ENCODE data around the gene MIA3. TPM values are rescaled to one million over a fixed set of nuclear protein-coding genes. Genes with fewer than 3 reads are reported as not detected.

Gene MIA3
- total RNA-seq, 1 donor from 2014 or later = 24.3 TPM

- DNase-seq (ENCODE audit: extremely low spot score in 2 of 2) = no peak
- intact Hi-C loops (cut with DNase I) = no loop called here
- no peak for TF ChIP-seq POLR2AphosphoS5 (IDR thresholded peaks at IDR 0.05; ENCODE audit: insufficient read depth in 1 of 2, low read depth in 1 of 2)
- TF ChIP-seq POLR2A (IDR thresholded peaks at IDR 0.05) = no peak
- no peak for TF ChIP-seq CTCF (IDR thresholded peaks at IDR 0.05)
- H3K27me3 ChIP-seq = no peaks in the 10 kb centered on the region
- H3K4me3 ChIP-seq = no peak overlapping the region
- no peak overlapping the region for H3K27ac ChIP-seq
- peaks cover 30% of the 10 kb centered on the region for H3K4me1 ChIP-seq
- no peaks in the 10 kb centered on the region for H3K9me3 ChIP-seq
- H3K36me3 ChIP-seq = peaks cover 0 to 28% of the 10 kb centered on the region in 2 donors
These were observed 2.7 kb downstream of the MIA3 start for GRCh38 chr1:222620566-222620965.

GRCh38 chr1:222622765-222623164 is 4.9 kb downstream of the MIA3 start:
- no peak for DNase-seq (ENCODE audit: extremely low spot score in 2 of 2)
- TF ChIP-seq CTCF (IDR thresholded peaks at IDR 0.05) (no peak), POLR2A (IDR thresholded peaks at IDR 0.05) (no peak), POLR2AphosphoS5 (IDR thresholded peaks at IDR 0.05; ENCODE audit: insufficient read depth in 1 of 2, low read depth in 1 of 2) (no peak)
- no peak overlapping the region for H3K4me3 ChIP-seq
- H3K9me3 ChIP-seq = no peaks in the 10 kb centered on the region
- no peak overlapping the region for H3K27ac ChIP-seq
- no peaks in the 10 kb centered on the region for H3K27me3 ChIP-seq
- H3K36me3 ChIP-seq = peaks cover 0 to 50% of the 10 kb centered on the region in 2 donors
- intact Hi-C loops (cut with DNase I) = no loop called here
- peaks cover 23% of the 10 kb centered on the region for H3K4me1 ChIP-seq

GRCh38 chr1:222623458-222623857 is 5.6 kb downstream of the MIA3 start:
- no peak overlapping the region for H3K27ac ChIP-seq
- H3K9me3 ChIP-seq = no peaks in the 10 kb centered on the region
- TF ChIP-seq CTCF (IDR thresholded peaks at IDR 0.05) = no peak
- no peak for TF ChIP-seq POLR2A (IDR thresholded peaks at IDR 0.05)
- no peak for TF ChIP-seq POLR2AphosphoS5 (IDR thresholded peaks at IDR 0.05; ENCODE audit: insufficient read depth in 1 of 2, low read depth in 1 of 2)
- H3K4me1 ChIP-seq = peaks cover 23% of the 10 kb centered on the region
- intact Hi-C loops (cut with DNase I) = no loop called here
- H3K36me3 ChIP-seq = peaks cover 0 to 57% of the 10 kb centered on the region in 2 donors
- H3K4me3 ChIP-seq = no peak overlapping the region
- DNase-seq (ENCODE audit: extremely low spot score in 2 of 2) = no peak
- no peaks in the 10 kb centered on the region for H3K27me3 ChIP-seq

GRCh38 chr1:222624214-222624613 is 6.3 kb downstream of the MIA3 start:
- intact Hi-C loops (cut with DNase I) = no loop called here
- TF ChIP-seq POLR2A (IDR thresholded peaks at IDR 0.05) (no peak), CTCF (IDR thresholded peaks at IDR 0.05) (no peak), POLR2AphosphoS5 (IDR thresholded peaks at IDR 0.05; ENCODE audit: insufficient read depth in 1 of 2, low read depth in 1 of 2) (no peak)
- H3K36me3 ChIP-seq = peaks cover 0 to 62% of the 10 kb centered on the region in 2 donors

GRCh38 chr1:222627232-222627631 is 9.3 kb downstream of the MIA3 start:
- no peaks in the 10 kb centered on the region for H3K4me1 ChIP-seq
- no peak overlapping the region for H3K27ac ChIP-seq
- H3K27me3 ChIP-seq = no peaks in the 10 kb centered on the region
- TF ChIP-seq POLR2A (IDR thresholded peaks at IDR 0.05) = no peak
- no peak for TF ChIP-seq POLR2AphosphoS5 (IDR thresholded peaks at IDR 0.05; ENCODE audit: insufficient read depth in 1 of 2, low read depth in 1 of 2)
- no peak for TF ChIP-seq CTCF (IDR thresholded peaks at IDR 0.05)
- no peaks in the 10 kb centered on the region for H3K9me3 ChIP-seq
- H3K4me3 ChIP-seq = no peak overlapping the region
- intact Hi-C loops (cut with DNase I) = no loop called here
- peaks cover 0 to 70% of the 10 kb centered on the region in 2 donors for H3K36me3 ChIP-seq
- DNase-seq (ENCODE audit: extremely low spot score in 2 of 2) = no peak

More at GRCh38 chr1:222624214-222624613, 6.3 kb downstream of the MIA3 start:
- Histone ChIP-seq H3K4me3 (no peak overlapping the region), H3K27me3 (no peaks in the 10 kb centered on the region), H3K4me1 (peaks cover 18% of the 10 kb centered on the region), H3K9me3 (no peaks in the 10 kb centered on the region), H3K27ac (no peak overlapping the region)
- DNase-seq (ENCODE audit: extremely low spot score in 2 of 2) = no peak
